ENCODE data around the gene SORCS2. TPM values are rescaled to one million over a fixed set of nuclear protein-coding genes. Genes with fewer than 3 reads are reported as not detected.

The SORCS2 gene
- polyA plus RNA-seq, 1 donor from 2014 or later: 1.0 TPM

- H3K27ac ChIP-seq (ENCODE audit: low read length): no peak overlapping the region
- no peak overlapping the region for H3K4me3 ChIP-seq (ENCODE audit: low read length)
- H3K36me3 ChIP-seq (ENCODE audit: insufficient read depth, low read length): no peaks in the 10 kb centered on the region
- H3K9me2 ChIP-seq (ENCODE audit: insufficient read depth, low read length): no peaks in the 10 kb centered on the region
- H3K79me2 ChIP-seq (replicated peaks; ENCODE audit: insufficient read depth, low read length): no peaks in the 10 kb centered on the region
- H3K4me2 ChIP-seq (ENCODE audit: low read length): no peak overlapping the region
- H3K9me3 ChIP-seq (ENCODE audit: low read length): no peaks in the 10 kb centered on the region
- H2AFZ ChIP-seq (ENCODE audit: low read depth, low read length): no peak overlapping the region
- TF ChIP-seq EP300 (conservative IDR thresholded peaks at IDR 0.05; ENCODE audit: poor library complexity, severe bottlenecking): no peak
- no peak for TF ChIP-seq EZH2 (IDR thresholded peaks at IDR 0.05; ENCODE audit: borderline replicate concordance, insufficient read depth, low read length, poor library complexity, severe bottlenecking)
- TF ChIP-seq TAF1 (IDR thresholded peaks at IDR 0.05; ENCODE audit: low read depth): no peak
- no peak for TF ChIP-seq SMC3 (conservative IDR thresholded peaks at IDR 0.05; ENCODE audit: poor library complexity)
- no peak for TF ChIP-seq RAD21 (conservative IDR thresholded peaks at IDR 0.05)
- TF ChIP-seq MXI1 (conservative IDR thresholded peaks at IDR 0.05; ENCODE audit: poor library complexity, severe bottlenecking): no peak
- TF ChIP-seq REST (IDR thresholded peaks at IDR 0.05; ENCODE audit: borderline replicate concordance): no peak
- no peak for TF ChIP-seq POLR2AphosphoS5 (IDR thresholded peaks at IDR 0.05)
- TF ChIP-seq, protein P1, sequence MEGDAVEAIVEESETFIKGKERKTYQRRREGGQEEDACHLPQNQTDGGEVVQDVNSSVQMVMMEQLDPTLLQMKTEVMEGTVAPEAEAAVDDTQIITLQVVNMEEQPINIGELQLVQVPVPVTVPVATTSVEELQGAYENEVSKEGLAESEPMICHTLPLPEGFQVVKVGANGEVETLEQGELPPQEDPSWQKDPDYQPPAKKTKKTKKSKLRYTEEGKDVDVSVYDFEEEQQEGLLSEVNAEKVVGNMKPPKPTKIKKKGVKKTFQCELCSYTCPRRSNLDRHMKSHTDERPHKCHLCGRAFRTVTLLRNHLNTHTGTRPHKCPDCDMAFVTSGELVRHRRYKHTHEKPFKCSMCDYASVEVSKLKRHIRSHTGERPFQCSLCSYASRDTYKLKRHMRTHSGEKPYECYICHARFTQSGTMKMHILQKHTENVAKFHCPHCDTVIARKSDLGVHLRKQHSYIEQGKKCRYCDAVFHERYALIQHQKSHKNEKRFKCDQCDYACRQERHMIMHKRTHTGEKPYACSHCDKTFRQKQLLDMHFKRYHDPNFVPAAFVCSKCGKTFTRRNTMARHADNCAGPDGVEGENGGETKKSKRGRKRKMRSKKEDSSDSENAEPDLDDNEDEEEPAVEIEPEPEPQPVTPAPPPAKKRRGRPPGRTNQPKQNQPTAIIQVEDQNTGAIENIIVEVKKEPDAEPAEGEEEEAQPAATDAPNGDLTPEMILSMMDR (IDR thresholded peaks at IDR 0.05; ENCODE audit: poor library complexity, severe bottlenecking): no peak
- H4K20me1 ChIP-seq (ENCODE audit: insufficient read depth): no peaks in the 10 kb centered on the region
- no peaks in the 10 kb centered on the region for H3K27me3 ChIP-seq (ENCODE audit: insufficient read depth, low read depth, low read length)
- no peak overlapping the region for H3K9ac ChIP-seq (ENCODE audit: low read length)
- peaks cover under 1% of the 10 kb centered on the region for H3F3A ChIP-seq (ENCODE audit: insufficient read depth, low read length, poor library complexity, severe bottlenecking)
Measured at GRCh38 chr4:7519638-7520376, 327.5 kb downstream of the SORCS2 start.

GRCh38 chr4:7521666-7522065 lies 329.3 kb downstream of the SORCS2 start:
- no peak overlapping the region for H3K27ac ChIP-seq (ENCODE audit: low read length)
- H3K79me2 ChIP-seq (replicated peaks; ENCODE audit: insufficient read depth, low read length): no peaks in the 10 kb centered on the region

More at GRCh38 chr4:7521666-7522065, 329.3 kb downstream of the SORCS2 start:
- H4K20me1 ChIP-seq (ENCODE audit: insufficient read depth): no peaks in the 10 kb centered on the region
- no peak overlapping the region for H2AFZ ChIP-seq (ENCODE audit: low read depth, low read length)
- no peaks in the 10 kb centered on the region for H3K9me3 ChIP-seq (ENCODE audit: low read length)
- no peaks in the 10 kb centered on the region for H3K27me3 ChIP-seq (ENCODE audit: insufficient read depth, low read depth, low read length)
- no peaks in the 10 kb centered on the region for H3K9me2 ChIP-seq (ENCODE audit: insufficient read depth, low read length)
- no peak overlapping the region for H3K4me3 ChIP-seq (ENCODE audit: low read length)
- no peaks in the 10 kb centered on the region for H3F3A ChIP-seq (ENCODE audit: insufficient read depth, low read length, poor library complexity, severe bottlenecking)
- H3K4me2 ChIP-seq (ENCODE audit: low read length): no peak overlapping the region
- TF ChIP-seq RAD21 (conservative IDR thresholded peaks at IDR 0.05) (no peak), TAF1 (IDR thresholded peaks at IDR 0.05; ENCODE audit: low read depth) (no peak), POLR2AphosphoS5 (IDR thresholded peaks at IDR 0.05) (no peak), REST (IDR thresholded peaks at IDR 0.05; ENCODE audit: borderline replicate concordance) (no peak), EP300 (conservative IDR thresholded peaks at IDR 0.05; ENCODE audit: poor library complexity, severe bottlenecking) (no peak), EZH2 (IDR thresholded peaks at IDR 0.05; ENCODE audit: borderline replicate concordance, insufficient read depth, low read length, poor library complexity, severe bottlenecking) (no peak), SMC3 (conservative IDR thresholded peaks at IDR 0.05; ENCODE audit: poor library complexity) (no peak), MXI1 (conservative IDR thresholded peaks at IDR 0.05; ENCODE audit: poor library complexity, severe bottlenecking) (no peak)
- TF ChIP-seq, protein P1 (IDR thresholded peaks at IDR 0.05; ENCODE audit: poor library complexity, severe bottlenecking): no peak
- H3K36me3 ChIP-seq (ENCODE audit: insufficient read depth, low read length): no peaks in the 10 kb centered on the region
- H3K9ac ChIP-seq (ENCODE audit: low read length): no peak overlapping the region

Measured in neural cell (in vitro differentiated cells).